Measurements from ENCODE around the gene ITIH4.

The ITIH4 gene

DNA sequence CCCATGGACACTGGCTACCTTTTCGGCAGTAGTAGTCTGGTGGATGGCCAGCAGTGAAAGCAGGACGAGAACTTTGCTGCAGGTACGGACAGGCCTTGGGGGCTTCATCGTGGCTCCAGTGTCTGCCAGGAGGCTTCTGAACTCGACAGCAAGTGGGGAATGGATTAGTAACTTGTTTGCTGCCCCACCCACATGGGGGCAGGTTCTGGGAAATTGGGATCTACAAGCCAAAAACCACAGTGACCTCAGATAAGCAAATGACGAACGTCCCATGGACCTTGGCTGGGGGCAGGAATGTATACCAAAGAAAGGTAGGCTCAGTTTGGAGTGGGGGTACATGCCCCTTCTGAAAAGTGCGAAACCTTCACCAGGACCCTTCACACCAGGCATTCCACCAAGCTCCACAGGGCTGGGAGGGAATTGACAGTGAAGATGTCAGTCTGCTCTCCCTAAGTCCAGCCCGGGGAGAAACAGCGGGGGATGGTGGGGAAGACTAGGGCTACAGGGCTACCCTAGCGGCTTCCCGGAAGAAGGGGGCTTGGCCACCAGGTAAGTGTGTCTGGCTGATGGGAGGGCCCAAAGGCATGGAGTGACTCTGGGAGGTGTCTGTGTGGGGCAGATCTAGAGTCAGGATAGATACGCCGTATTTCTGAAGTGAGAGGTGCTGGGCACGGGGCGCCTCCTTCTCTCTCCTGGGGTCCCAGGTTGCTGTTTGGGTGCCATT, at the start of gene ITIH4:
ITIH4 (minus strand) TSS at position 138 of the 724 bp plus-strand sequence; CDS start at position 108, 30 bp downstream.
- DNase-seq = no peak

DNA sequence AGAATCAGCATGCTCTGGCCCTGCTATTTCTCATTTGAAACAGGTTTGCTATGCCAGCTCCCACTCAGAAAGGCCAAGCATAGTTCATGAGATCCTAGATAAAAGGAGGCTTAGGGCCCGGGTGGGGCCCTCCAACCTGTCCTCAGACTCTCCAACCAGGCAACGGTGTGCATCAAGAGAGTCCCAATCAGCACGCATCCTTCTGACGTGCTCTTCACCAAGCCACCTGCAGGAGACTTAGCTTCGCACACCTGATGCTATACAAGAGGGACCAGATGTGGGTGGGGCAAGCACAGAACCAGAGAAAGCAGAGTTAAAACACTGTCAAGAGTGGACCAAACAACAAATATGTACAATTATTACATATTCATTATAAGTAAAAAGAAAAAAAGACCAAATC, 49.6 kb upstream of the ITIH4 start:
- no peak for DNase-seq

DNA sequence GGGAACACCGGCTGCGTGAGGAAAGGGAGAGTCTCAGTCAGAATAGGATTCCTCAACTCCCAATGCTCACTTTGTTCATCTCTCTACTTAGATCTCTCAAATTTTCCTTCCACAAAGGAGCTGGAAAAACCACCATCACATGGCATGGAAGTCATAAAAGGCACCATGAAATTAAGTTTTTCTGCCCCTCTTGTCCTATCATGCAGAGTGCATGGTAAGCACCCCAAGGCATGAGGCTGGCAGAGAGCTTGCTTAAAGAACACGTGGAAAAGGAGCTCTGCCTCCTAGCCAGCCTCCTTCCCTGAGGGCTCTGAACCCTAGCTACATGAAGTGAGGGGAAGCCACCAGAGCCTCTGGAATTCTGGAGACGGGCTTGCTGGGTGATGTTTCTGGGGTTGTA, 49.1 kb upstream of the ITIH4 start:
- no peak for DNase-seq

DNA sequence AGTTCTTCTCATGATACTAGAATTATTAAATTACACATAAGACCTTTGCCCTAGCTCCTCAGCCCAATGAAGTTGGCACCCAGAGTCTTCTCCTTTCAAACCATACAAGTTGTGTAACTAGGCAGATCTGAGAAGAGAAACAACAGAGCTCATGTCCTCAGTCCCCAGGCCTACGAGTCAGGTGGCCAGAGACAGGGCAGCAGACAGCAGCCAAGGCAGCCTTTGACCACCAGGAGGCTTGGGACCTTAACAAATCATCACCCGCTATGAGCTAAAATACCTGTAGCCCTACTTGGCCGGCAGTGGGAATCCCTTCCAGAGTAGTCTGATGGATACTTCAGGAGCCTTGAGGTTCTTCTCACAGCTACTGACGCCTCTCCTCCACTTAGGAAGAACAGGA, 48.6 kb upstream of the ITIH4 start:
- no peak for DNase-seq

DNA sequence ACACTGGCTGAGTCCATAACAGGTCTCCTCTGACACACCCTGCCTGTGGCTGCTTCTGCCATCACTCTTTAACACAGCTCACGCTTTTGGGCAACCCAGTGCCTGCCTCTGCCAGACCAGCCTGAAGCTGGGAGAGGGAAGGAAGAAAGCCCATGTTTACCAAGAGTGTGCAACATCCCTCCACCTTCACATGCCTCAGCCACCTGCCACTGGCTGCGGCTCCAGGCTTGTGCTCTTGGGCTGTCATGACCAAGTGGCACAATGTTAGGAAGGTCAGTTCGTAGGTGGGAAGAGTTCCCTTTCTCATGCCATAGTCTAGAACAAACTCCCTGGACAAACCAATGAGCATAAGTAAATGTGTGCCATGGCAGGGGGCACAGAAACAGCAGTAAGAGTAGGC, 46.6 kb upstream of the ITIH4 start:
- DNase-seq = no peak

DNA sequence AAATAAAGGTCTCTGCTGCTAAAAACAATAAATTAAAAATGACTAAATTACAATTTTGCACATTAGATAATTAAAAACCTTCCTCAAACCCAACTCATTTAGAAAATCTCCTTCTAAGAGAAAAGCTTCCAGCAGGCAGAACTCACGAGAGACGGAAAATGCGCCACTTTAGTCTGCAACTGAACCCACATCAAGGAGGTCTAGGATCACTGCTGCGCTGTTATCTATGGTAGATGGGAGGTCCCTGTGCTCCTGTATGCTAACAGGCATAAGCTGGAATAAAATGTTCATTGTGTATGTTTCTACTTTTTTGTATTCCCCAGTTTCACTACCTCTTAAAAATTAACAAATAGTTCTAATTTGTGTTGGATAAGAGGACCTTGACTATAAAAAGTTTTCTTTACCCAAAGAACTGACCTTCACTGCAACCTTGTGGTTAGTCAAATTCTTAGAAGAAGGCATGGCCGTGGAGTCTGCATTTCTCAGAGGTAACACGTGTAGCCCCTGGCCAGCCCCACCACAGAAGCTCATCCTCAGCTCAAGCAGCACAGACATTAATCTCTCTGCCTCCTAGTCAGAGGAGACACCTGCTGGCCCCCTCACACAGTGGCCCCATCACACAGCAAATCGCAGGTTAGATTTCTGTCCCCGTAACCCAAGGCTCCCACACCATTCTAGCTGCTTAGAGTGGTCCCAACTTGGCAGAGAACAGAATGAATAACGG, 44.6 kb upstream of the ITIH4 start:
- DNase-seq = no peak

DNA sequence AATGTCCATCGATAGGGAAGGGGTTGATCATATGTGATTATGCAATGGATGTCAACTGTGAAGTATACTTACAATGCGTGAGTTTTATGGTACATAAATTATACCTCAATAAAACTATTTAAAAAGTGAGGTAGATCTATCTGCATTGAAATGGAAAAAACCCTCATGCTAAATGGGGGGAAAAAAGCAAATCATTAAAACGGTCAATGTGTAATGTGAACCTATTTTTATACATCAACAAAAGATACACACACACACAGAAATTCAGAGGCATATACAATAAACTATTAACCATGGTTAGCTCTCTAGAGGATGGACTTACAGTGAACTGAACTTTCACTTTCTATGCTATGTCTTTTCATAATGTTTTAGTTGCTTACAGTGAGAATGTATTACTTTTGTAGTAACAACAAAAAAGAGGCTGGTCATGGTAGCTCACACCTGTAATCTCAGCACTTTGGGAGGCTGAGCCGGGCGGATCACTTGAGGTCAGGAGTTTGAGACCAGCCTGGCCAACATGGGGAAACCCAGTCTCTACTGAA, 43.8 kb upstream of the ITIH4 start:
- no peak for DNase-seq

DNA sequence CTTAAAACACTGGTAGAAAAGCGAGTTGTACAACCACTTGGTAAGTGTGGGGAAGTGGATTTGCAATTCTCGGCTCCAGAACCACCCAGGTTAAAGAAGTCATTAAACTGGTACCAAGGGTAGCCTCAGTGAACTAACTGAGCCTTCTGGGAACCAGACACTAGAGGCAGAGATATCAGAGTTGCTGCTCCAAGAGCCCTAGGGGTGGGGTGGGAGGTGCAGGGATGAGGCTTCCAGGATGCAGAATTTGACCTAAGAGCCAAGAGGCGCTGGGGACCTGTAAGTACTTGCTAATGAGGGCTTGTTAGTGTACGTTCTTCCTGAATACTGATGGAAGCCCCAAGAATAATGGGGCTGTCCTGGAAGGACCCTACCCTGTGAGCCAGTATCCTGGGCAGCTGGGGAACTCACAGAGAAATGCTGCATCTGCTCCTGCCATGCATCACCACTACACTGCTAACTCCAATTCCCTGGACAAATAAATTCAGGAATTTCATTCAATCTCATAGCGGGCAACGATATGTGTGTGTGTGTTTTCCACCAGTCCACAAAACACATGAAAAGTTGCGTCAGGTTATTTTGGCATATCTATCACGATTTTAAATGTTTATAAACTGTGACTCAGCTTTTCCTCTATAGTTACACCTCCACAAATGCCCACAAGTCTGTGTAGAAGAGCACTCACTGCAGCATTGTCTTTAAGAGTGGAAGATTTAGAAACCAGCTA, 43.1 kb upstream of the ITIH4 start:
- DNase-seq = no peak

DNA sequence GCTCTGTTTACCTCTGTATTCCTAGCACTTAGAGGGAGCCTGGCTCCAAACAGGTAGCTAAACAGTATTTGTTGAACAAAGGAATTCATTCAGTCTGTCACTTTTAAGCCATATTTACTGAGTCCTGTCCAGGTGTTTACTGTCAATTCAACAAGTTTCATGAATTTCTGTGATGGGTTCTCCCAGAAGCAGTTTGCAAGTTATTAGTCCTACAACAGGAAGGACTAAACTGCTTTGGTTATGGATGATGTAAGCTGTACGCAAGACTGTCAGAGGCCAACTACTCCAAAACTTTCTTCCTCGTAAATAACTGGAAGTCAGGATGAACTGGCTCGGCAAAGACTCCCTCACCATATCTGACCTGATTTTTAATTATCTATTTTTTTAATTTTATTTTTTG, 41.8 kb upstream of the ITIH4 start:
- DNase-seq = no peak

DNA sequence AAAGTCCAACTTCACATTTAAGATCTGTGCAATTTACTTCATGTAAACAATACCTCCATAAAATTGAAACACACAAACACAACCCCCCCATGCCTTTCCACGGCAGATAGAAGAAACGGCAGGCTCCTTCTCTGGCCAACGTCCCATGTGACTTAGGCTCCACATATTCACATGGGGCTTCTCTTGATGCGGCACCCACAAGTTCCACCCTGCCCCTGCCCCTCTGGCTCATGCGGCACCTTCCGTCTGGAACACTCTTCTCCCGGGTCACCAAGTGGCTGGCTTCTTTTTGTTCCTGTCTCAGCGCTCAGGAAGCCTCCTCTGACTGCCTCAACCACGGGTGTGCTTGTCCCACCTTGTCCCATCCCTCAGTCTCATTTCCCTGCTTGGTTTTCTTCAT, 41.3 kb upstream of the ITIH4 start:
- DNase-seq = no peak

DNA sequence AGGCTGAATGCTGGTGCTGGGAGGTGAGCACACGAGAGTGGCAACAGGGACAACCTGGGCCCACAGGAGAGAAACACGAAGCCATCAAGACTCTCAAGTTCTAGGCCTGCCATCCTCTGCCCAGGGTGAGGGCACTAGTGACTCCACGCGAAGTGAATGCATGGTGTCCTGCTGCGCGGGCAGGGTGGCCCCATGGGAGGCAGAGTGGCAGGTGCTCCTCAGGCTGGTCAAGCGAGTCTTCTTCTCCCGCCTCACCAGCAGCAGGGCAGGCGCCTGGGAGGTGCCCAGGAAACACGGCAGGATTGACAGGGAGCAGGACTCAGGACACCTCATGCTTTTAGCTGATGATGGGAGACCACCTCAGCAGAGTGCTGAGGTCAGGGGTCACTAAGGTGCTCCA, 40.0 kb upstream of the ITIH4 start:
- DNase-seq = no peak

DNA sequence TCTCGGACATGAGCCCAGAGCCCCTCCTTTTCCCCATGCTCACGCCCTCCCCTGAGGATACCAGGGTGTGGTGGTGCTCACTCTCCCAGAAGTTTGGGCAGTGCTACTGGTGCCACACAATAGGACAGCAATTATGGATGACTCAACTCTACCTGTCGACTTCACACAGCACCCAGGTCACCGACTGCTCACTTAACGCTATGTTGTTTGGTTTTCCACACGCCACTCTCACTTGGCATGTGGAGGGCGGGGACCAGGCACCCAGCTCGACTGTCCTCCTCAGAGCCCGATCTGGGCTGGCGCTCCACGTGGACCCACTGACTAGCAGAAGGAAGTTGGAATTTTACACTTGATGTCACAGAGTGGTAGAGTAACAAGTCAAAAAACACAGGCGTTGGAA, 36.0 kb upstream of the ITIH4 start:
- DNase-seq = no peak

DNA sequence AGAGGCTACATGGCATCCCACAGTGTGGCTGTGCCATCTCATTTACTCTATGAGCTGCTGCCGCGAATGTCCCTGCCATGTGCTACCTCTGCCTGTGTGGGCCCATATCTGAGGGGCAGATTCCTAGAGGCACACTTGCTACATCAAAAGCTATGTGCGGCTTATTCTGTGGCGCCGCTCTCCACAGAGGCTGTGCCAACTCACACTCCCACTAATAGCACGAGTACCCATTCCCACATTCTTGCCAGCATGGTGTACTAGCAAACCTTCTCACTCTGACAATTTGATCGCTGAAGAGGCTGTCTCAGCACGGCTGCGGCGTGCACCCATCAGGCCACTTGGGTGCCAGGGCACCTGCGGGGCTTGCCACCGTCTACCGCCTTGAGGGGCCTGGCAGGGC, 35.5 kb upstream of the ITIH4 start:
- DNase-seq = no peak

DNA sequence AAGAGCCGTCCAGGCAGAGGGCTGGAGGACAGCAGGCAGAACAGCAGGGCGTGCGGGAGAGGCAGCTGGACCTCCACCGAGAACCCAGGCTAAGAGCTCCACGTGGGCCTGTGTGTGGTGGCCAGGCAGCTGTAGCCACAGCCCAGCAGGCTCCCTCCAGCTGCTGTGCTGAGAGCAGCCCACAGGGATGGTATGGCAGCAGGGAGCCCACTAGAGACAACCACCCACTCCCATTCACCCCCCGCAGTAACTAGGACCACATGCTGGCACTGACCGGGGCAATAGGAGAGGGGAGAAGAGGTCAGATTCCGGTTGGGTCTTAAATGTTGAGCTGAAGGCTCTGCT, 29.9 kb upstream of the ITIH4 start:
- DNase-seq = no peak

DNA sequence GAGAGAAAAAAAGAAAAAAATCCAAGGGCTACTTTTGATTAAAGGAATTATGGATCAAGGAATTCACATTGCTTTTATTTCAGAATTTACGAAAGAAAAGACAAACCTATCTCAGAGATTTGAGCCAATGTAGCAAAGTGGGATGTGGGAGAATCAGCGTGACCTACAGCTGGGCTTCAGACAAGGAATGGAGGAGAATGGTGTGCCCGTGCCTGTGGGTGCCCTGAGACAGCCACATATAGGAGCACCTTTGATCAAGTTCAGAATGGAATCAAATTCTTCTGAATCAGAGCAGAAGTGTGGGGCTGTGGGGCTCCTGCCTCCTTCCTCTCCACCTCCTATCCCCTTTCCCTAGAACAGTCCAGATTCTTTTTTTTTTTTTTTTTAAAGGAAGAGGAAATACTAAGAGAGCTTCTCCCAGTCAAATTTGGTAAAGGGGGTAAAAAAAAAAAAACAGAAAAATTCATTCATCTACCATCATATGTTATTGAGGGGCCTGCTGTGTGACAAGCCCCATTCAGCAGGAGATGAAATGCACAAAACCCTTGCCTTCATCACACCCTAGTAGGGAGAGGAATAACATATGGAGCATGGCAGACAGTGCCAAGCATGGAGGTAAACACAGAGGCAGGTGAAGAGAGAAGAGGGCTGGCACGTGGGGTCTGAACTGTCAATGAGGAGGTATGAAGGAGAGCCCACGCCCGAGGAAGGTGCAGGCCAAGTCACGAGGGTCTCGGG, 29.4 kb upstream of the ITIH4 start:
- DNase-seq = no peak

DNA sequence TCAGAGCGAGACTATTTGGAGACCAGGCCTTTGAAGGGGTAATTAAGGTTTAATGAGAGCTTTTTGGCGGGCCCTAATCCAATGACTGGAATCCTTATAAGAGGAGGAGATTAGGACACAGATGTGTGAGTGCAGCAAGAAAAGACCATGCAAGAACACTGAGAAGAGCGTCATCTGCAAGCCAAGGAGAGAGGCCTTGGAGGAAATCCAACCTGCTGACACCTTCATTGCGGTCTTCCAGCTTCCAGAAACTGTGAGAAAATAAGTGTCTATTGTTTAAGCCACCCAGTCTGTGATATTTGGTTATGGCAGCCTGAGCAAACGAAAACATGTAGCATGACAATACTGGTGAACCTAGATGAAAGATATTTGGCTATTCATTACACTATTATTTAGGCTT, 27.4 kb upstream of the ITIH4 start:
- no peak for DNase-seq

DNA sequence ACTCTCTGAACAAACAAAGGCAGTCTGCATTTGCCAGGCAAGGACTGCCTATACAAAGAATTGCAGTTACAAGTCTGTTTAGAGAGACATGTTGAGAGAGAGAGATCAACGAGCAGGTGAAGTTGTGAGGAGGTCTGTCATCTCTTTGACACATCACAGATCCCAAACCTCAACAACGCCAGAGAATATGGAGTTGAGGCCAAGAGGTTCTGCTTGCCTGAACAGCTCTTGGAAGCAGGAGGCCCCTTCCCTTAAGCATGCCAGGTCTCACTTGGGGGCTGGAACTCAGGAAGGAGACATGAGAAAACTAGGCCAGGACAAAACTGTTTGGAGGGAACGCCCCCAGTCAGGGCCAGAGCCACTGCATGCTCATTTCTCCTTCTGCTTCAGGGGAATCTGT, 26.7 kb upstream of the ITIH4 start:
- no peak for DNase-seq

DNA sequence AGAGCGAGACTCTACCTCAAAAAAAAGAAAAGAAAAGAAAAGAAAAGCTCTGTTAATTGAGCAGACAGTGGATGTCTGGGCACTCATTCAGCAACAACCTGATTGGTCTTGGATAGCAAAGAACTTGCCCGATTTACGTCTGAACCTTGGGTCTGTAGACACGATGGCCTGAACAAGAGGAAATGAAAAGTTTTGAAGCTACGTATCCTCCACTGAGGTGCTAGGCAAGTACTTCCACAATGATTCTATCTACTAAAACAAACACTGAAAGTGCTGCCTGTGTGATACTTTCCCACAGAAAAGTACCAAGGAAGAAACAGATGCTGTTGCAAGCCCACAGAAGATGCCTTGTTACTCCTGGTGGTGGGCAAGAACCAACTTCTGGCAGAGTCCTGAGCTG, 26.2 kb upstream of the ITIH4 start:
- DNase-seq = no peak

DNA sequence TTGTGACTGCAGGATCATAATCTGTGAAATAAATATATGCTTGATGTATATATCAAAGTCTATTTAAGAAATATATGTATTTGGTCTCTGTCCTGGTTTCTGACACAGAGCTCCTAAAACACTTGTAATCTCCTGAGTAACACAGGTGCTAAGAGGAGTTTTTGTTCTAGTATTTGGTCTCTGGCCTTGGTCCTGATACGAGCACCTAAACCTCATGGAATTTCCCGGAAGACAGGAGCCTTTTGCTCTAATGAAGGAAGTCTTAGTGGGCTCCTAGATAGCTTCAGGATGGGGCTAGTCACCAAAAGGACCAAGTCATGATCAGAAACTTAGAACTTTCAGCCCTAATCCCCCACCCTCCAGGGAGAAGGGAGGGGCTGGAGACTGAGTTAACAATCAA, 23.5 kb upstream of the ITIH4 start:
- DNase-seq = no peak

DNA sequence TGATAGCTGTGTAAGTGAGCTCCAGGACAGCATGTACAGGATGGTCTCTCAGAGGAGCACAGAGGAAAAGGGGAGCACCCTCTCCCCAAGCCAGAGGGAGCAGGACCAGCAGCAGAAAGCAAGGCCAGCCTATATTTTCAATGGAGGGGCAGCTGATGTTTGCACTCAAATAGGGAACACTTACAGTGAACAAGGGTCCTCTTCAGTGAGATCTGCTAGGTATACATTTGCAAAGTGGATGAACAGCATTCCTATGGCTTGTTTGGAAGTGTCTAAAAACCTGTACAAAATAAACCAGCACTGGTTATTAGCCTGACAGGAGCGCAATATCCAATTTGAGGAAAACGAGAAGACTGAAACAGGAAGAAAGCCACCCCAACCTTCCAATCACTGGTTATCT, 21.9 kb upstream of the ITIH4 start:
- DNase-seq = no peak

DNA sequence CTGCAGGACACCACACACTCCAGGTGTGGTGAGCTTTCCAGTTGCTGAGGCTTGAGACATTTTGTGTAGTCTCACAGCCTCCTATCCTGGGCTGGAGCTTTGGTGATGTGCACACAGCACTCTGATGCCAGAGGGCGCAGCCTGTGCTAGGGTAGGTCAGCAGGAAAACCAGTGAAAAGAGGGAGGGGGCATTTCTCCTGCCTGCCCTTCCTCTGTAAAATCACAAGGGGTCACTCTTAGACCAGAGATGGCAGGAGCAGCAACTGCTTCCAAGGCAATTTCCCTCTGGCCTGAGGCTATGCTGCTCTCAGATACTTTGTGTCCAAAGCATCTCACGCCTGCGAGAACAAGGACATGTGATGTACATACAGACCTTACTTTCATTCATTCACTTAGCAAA, 20.9 kb upstream of the ITIH4 start:
- DNase-seq = peak; percentile 9 to 15

DNA sequence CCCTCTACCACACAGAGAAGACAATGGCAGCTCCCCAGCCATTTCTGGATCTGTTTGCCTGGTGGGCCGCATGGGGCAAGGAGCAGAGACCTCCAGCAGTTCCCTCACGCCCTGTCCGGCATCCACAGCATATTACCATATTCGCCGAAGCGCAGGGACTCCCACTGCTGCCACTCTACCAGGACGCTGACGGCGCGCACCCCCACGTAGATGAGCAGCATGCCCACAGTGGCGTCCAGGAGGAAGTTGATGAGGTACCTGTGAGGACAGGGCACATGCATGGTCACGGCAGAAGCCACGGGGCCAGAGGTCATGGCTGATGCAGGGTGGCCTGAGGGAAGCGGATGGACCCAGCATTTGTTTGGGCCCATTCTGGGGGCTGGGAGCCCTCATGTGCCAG, 19.2 kb upstream of the ITIH4 start:
- DNase-seq = no peak

DNA sequence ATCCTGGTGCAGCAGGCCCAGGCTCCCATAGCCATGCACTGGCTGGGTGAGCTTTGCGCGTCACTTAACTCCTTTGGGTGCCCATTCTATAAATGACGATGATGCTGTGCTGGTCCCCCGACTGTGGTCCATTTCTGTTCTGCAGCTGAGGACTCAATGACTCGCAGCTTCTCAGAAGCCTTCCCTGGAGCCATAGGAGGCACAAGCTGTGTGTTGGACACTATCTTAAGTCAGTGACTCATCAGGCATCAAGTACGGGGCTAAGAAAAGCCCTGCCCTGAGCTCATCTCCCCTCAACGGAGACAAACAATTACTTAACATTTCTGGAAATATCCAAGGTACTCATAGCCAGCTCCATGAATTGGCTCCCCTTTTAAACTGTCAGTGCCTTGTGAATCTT, 18.1 kb upstream of the ITIH4 start:
- no peak for DNase-seq

All from stimulated activated CD4-positive, alpha-beta T cell treated with anti-CD3 and anti-CD28 coated beads, Interleukin-2, amount 100 ng/mL, for 48 hours (primary cell).